WTC11 (cell line): ENCODE results near the gene APBA3. TPM values are rescaled to one million over a fixed set of nuclear protein-coding genes. Genes with fewer than 3 reads are reported as not detected.

Experiments
- ATAC-seq: fragments of 200-7000 bp; cut with Tn5 transposase; 2 replicates; pipeline ENCODE4 v1.10.0; 2021; ENCODE audit warnings: mild to moderate bottlenecking, moderate library complexity
- CTCF ChIA-PET: fragments of 300-600 bp; sonication (Branson Sonifier 250); formaldehyde crosslinking; loops from one replicate; lab custom pipeline; 2021; ENCODE audit warnings: antibody characterized with exemption; lab: Charles Lee
- POLR2A ChIA-PET: fragments of 350-600 bp; sonication (Branson Sonifier 250); formaldehyde crosslinking; loops from one replicate; lab custom pipeline; 2021; ENCODE audit warnings: antibody characterized with exemption; lab: Charles Lee
- DNase-seq: peaks from one replicate; pipeline ENCODE4 v3.0.0; 2021; ENCODE audit warnings: low spot score
- H3K27ac Mint-ChIP-seq: 2 replicates; pipeline ENCODE4 v1.8.0; 2021; ENCODE audit warnings: mixed read lengths
- H3K27me3 Mint-ChIP-seq: 2 replicates; pipeline ENCODE4 v1.8.0; 2021; ENCODE audit warnings: low read depth, mild to moderate bottlenecking, moderate library complexity, mixed read lengths
- H3K36me3 Mint-ChIP-seq: 2 replicates; pipeline ENCODE4 v1.8.0; 2021; ENCODE audit warnings: mixed read lengths
- H3K4me1 Mint-ChIP-seq: 2 replicates; pipeline ENCODE4 v1.8.0; 2022; ENCODE audit warnings: mixed read lengths
- H3K4me3 Mint-ChIP-seq: 2 replicates; pipeline ENCODE4 v1.8.0; 2021; ENCODE audit warnings: mild to moderate bottlenecking, moderate library complexity, mixed read lengths
- H3K9me3 Mint-ChIP-seq: 2 replicates; pipeline ENCODE4 v1.8.0; 2021; ENCODE audit warnings: mixed read lengths
- ATF1 ChIP-seq: sonication (generic); formaldehyde crosslinking; IDR thresholded peaks from 2 replicates; pipeline ENCODE4 v1.8.1; 2023; ENCODE audit warnings: mild to moderate bottlenecking, moderate library complexity, missing genetic modification reagents
- ATF3 ChIP-seq: sonication (generic); formaldehyde crosslinking; conservative IDR thresholded peaks from 2 replicates; pipeline ENCODE4 v1.8.1; 2022; ENCODE audit warnings: mild to moderate bottlenecking, missing genetic modification reagents
- CREB1 ChIP-seq: sonication (generic); formaldehyde crosslinking; IDR thresholded peaks from 2 replicates; pipeline ENCODE4 v1.8.0; 2023; ENCODE audit warnings: mild to moderate bottlenecking, missing genetic modification reagents
- E2F5 ChIP-seq: sonication (generic); formaldehyde crosslinking; IDR thresholded peaks from 2 replicates; pipeline ENCODE4 v1.8.1; 2022; ENCODE audit warnings: mild to moderate bottlenecking, moderate library complexity, missing genetic modification reagents
- ELF4 ChIP-seq: sonication (generic); formaldehyde crosslinking; IDR thresholded peaks from 2 replicates; pipeline ENCODE4 v1.8.1; 2022; ENCODE audit warnings: low read depth, mild to moderate bottlenecking, moderate library complexity, missing genetic modification reagents
- ETV6 ChIP-seq: sonication (generic); formaldehyde crosslinking; IDR thresholded peaks from 2 replicates; pipeline ENCODE4 v1.8.1; 2022; ENCODE audit warnings: mild to moderate bottlenecking, missing genetic modification reagents
- FOXJ3 ChIP-seq: sonication (generic); formaldehyde crosslinking; IDR thresholded peaks from 2 replicates; pipeline ENCODE4 v1.9.0; 2021; ENCODE audit warnings: missing genetic modification reagents, mild to moderate bottlenecking, borderline replicate concordance
- FOXK1 ChIP-seq: sonication (generic); formaldehyde crosslinking; IDR thresholded peaks from 2 replicates; pipeline ENCODE4 v1.8.0; 2022; ENCODE audit warnings: mild to moderate bottlenecking, moderate library complexity, missing genetic modification reagents
- JAZF1 ChIP-seq: fragments of 250-450 bp; sonication (Bioruptor Pico); IDR thresholded peaks from 2 replicates; pipeline ENCODE4 v1.9.0; 2021; ENCODE audit warnings: moderate library complexity, mild to moderate bottlenecking, inconsistent platforms
- JUN ChIP-seq: sonication (generic); formaldehyde crosslinking; IDR thresholded peaks from 2 replicates; pipeline ENCODE4 v1.8.0; 2023; ENCODE audit warnings: mild to moderate bottlenecking, missing genetic modification reagents
- MYBL2 ChIP-seq: sonication (generic); formaldehyde crosslinking; IDR thresholded peaks from 2 replicates; pipeline ENCODE4 v1.8.1; 2023; ENCODE audit warnings: mild to moderate bottlenecking, moderate library complexity, missing genetic modification reagents
- NFE2L1 ChIP-seq: sonication (generic); formaldehyde crosslinking; IDR thresholded peaks from 2 replicates; pipeline ENCODE4 v1.8.1; 2023; ENCODE audit warnings: missing genetic modification reagents
- NFYB ChIP-seq: sonication (generic); formaldehyde crosslinking; conservative IDR thresholded peaks from 2 replicates; pipeline ENCODE4 v1.8.0; 2022; ENCODE audit warnings: low read depth, missing genetic modification reagents
- NR3C1 ChIP-seq: sonication (generic); formaldehyde crosslinking; conservative IDR thresholded peaks from 2 replicates; pipeline ENCODE4 v1.8.1; 2023; ENCODE audit warnings: low read depth, mild to moderate bottlenecking, missing genetic modification reagents
- OVOL2 ChIP-seq: fragments of 250-450 bp; sonication (Bioruptor Pico); IDR thresholded peaks from 2 replicates; pipeline ENCODE4 v1.9.0; 2021; ENCODE audit warnings: mild to moderate bottlenecking, borderline replicate concordance
- RORB ChIP-seq: fragments of 250-450 bp; sonication (Bioruptor Pico); IDR thresholded peaks from 2 replicates; pipeline ENCODE4 v1.9.0; 2021; ENCODE audit warnings: mild to moderate bottlenecking
- SOX15 ChIP-seq: fragments of 250-450 bp; sonication (Bioruptor Pico); IDR thresholded peaks from 2 replicates; pipeline ENCODE4 v1.9.0; 2021; ENCODE audit warnings: mild to moderate bottlenecking
- TEAD4 ChIP-seq: sonication (generic); formaldehyde crosslinking; IDR thresholded peaks from 2 replicates; pipeline ENCODE4 v1.8.0; 2022; ENCODE audit warnings: mild to moderate bottlenecking, missing genetic modification reagents
- ZBTB43 ChIP-seq: sonication (generic); formaldehyde crosslinking; IDR thresholded peaks from 2 replicates; pipeline ENCODE4 v1.8.1; 2023; ENCODE audit warnings: mild to moderate bottlenecking, missing genetic modification reagents
- ZMAT4 ChIP-seq: fragments of 250-450 bp; sonication (Bioruptor Pico); IDR thresholded peaks from 2 replicates; pipeline ENCODE4 v1.9.0; 2021; ENCODE audit warnings: mild to moderate bottlenecking
- ZNF121 ChIP-seq: sonication (generic); formaldehyde crosslinking; IDR thresholded peaks from 2 replicates; pipeline ENCODE4 v1.8.0; 2023; ENCODE audit warnings: missing genetic modification reagents
- ZNF263 ChIP-seq: sonication (generic); formaldehyde crosslinking; IDR thresholded peaks from 2 replicates; pipeline ENCODE4 v1.8.1; 2022; ENCODE audit warnings: low read depth, mild to moderate bottlenecking, moderate library complexity, missing genetic modification reagents
- ZNF671 ChIP-seq: fragments of 250-450 bp; sonication (Bioruptor Pico); IDR thresholded peaks from 2 replicates; pipeline ENCODE4 v1.8.0; 2021; ENCODE audit warnings: mild to moderate bottlenecking
- total RNA-seq: library from RNA; stranded (reverse); gene quantifications from 3 replicates; pipeline ENCODE4 v1.2.3, GENCODE V29; 2021
- TF ChIP-seq, protein P1 (sequence below): sonication (generic); formaldehyde crosslinking; IDR thresholded peaks from 2 replicates; pipeline ENCODE4 v1.8.1; 2022; ENCODE audit warnings: low read depth, mild to moderate bottlenecking, moderate library complexity, missing genetic modification reagents, borderline replicate concordance
- TF ChIP-seq, protein P2 (sequence below): sonication (generic); formaldehyde crosslinking; IDR thresholded peaks from 2 replicates; pipeline ENCODE4 v1.8.1; 2022; ENCODE audit warnings: missing genetic modification reagents, borderline replicate concordance
- TF ChIP-seq, protein P3 (sequence below): sonication (generic); formaldehyde crosslinking; IDR thresholded peaks from 2 replicates; pipeline ENCODE4 v1.8.0; 2022; ENCODE audit warnings: mild to moderate bottlenecking, missing genetic modification reagents

The APBA3 gene
- total RNA-seq, 1 experiment from 2014 or later = 27.5 TPM

GRCh38 chr19:3778104-3778867, 16.8 kb upstream of the APBA3 start:
- H3K4me1 Mint-ChIP-seq = no peaks in the 10 kb centered on the region
- ATAC-seq (no peak), DNase-seq (no peak)
- ChIA-PET POLR2A (no interaction called here), CTCF (no interaction called here)
- peaks cover 21% of the 10 kb centered on the region for H3K36me3 Mint-ChIP-seq
- TF ChIP-seq ATF3 (CRISPR knock-in tag) = no peak
- no peak for TF ChIP-seq NR3C1
- TF ChIP-seq, protein P1, sequence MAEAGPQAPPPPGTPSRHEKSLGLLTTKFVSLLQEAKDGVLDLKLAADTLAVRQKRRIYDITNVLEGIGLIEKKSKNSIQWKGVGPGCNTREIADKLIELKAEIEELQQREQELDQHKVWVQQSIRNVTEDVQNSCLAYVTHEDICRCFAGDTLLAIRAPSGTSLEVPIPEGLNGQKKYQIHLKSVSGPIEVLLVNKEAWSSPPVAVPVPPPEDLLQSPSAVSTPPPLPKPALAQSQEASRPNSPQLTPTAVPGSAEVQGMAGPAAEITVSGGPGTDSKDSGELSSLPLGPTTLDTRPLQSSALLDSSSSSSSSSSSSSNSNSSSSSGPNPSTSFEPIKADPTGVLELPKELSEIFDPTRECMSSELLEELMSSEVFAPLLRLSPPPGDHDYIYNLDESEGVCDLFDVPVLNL (CRISPR knock-in tag) = no peak
- TF ChIP-seq CREB1 (CRISPR knock-in tag) = no peak
- no peak for TF ChIP-seq ATF1 (CRISPR knock-in tag)
- TF ChIP-seq E2F5 (CRISPR knock-in tag) = no peak
- no peak for TF ChIP-seq ZNF671 (CRISPR knock-in tag)
- TF ChIP-seq, protein P2, sequence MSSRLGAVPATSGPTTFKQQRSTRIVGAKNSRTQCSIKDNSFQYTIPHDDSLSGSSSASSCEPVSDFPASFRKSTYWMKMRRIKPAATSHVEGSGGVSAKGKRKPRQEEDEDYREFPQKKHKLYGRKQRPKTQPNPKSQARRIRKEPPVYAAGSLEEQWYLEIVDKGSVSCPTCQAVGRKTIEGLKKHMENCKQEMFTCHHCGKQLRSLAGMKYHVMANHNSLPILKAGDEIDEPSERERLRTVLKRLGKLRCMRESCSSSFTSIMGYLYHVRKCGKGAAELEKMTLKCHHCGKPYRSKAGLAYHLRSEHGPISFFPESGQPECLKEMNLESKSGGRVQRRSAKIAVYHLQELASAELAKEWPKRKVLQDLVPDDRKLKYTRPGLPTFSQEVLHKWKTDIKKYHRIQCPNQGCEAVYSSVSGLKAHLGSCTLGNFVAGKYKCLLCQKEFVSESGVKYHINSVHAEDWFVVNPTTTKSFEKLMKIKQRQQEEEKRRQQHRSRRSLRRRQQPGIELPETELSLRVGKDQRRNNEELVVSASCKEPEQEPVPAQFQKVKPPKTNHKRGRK (CRISPR knock-in tag) = no peak
- TF ChIP-seq TEAD4 (CRISPR knock-in tag) = no peak
- no peak for TF ChIP-seq SOX15 (CRISPR knock-in tag)
- TF ChIP-seq, protein P3, sequence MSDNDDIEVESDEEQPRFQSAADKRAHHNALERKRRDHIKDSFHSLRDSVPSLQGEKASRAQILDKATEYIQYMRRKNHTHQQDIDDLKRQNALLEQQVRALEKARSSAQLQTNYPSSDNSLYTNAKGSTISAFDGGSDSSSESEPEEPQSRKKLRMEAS (CRISPR knock-in tag) = no peak
- TF ChIP-seq ZBTB43 (CRISPR knock-in tag) = no peak
- no peak for TF ChIP-seq ELF4 (CRISPR knock-in tag)
- no peak for TF ChIP-seq OVOL2 (CRISPR knock-in tag)
- no peak for TF ChIP-seq NFE2L1 (CRISPR knock-in tag)
- TF ChIP-seq JAZF1 = no peak
- no peak for TF ChIP-seq RORB (CRISPR knock-in tag)
- no peak for TF ChIP-seq NFYB (CRISPR knock-in tag)
- no peak for TF ChIP-seq JUN (CRISPR knock-in tag)
- no peak for TF ChIP-seq FOXJ3 (CRISPR knock-in tag)
- H3K9me3 Mint-ChIP-seq = peaks cover 18% of the 10 kb centered on the region
- no peaks in the 10 kb centered on the region; the same call in 1 of the 2 replicates for H3K27me3 Mint-ChIP-seq
- no peak overlapping the region for H3K4me3 Mint-ChIP-seq
- H3K27ac Mint-ChIP-seq = no peak overlapping the region

GRCh38 chr19:3776479-3777040, 15.1 kb upstream of the APBA3 start:
- TF ChIP-seq FOXK1 (CRISPR knock-in tag) (no peak), ZMAT4 (CRISPR knock-in tag) (no peak), ZNF263 (CRISPR knock-in tag) (no peak), ZNF121 (no peak), OVOL2 (CRISPR knock-in tag) (no peak), MYBL2 (CRISPR knock-in tag) (no peak), ETV6 (no peak)
- DNase-seq (no peak), ATAC-seq (no peak)
- Mint-ChIP-seq H3K27ac (no peak overlapping the region), H3K4me3 (no peak overlapping the region), H3K36me3 (peaks cover 8% of the 10 kb centered on the region), H3K9me3 (peaks cover 8% of the 10 kb centered on the region), H3K27me3 (no peaks in the 10 kb centered on the region; the same call in 1 of the 2 replicates), H3K4me1 (no peaks in the 10 kb centered on the region)
- ChIA-PET POLR2A (no interaction called here), CTCF (no interaction called here)
